BJ (cell line): ENCODE measurements around the gene CTDNEP1. TPM values are rescaled to one million over a fixed set of nuclear protein-coding genes. Genes with fewer than 3 reads are reported as not detected.
A peak's percentile ranks its signal among the peaks of the same experiment; 100 is the strongest.

Source experiments
- CTCF ChIA-PET: fragments of 350-600 bp; formaldehyde crosslinking; extraction: SDS; loops from one replicate; lab custom pipeline; 2021; ENCODE audit warnings: antibody characterized with exemption, inconsistent platforms; lab: Yijun Ruan, JAX
- POLR2A ChIA-PET: fragments of 300-600 bp; sonication (Branson Sonifier 250); formaldehyde crosslinking; extraction: SDS; loops from one replicate; lab custom pipeline; 2021; ENCODE audit warnings: antibody characterized with exemption; lab: Charles Lee
- DNase-seq: peaks from one replicate; pipeline ENCODE4 v3.0.0-alpha.2; 2011; ENCODE audit warnings: low read depth
- H3K27me3 ChIP-seq: 2 replicates; pipeline ENCODE4 v1.6.0; 2011; ENCODE audit warnings: low read length; ENCODE audit not compliant: control insufficient read depth, insufficient read depth
- H3K36me3 ChIP-seq: 2 replicates; pipeline ENCODE4 v1.5.1; 2011; ENCODE audit warnings: low read length; ENCODE audit not compliant: control insufficient read depth, insufficient read depth
- H3K4me3 ChIP-seq: 2 replicates; pipeline ENCODE4 v1.5.1; 2011; ENCODE audit warnings: low read depth, mild to moderate bottlenecking, control low read depth, low read length
- CTCF ChIP-seq: IDR thresholded peaks from 2 replicates; pipeline ENCODE4 v1.5.1; 2011; ENCODE audit warnings: low read depth, mild to moderate bottlenecking, control low read depth, inconsistent platforms, low read length, moderate library complexity; ENCODE audit not compliant: insufficient read depth
- polyA plus RNA-seq: library from polyadenylated mRNA; depleted of rRNA; stranded (reverse); fragments of >200 nt; gene quantifications from 2 replicates; pipeline ENCODE4 v1.2.3, GENCODE V29; 2011; rRNA removed
- small RNA-seq: library from RNA; depleted of rRNA; stranded (forward); fragments of <200 nt; gene quantifications from one replicate; pipeline ENCODE3, GENCODE V24; 2012; ENCODE audit warnings: low replicate concordance, low read depth; ENCODE audit not compliant: insufficient read length

The CTDNEP1 gene
- polyA plus RNA-seq, 1 experiment, result 129 TPM

DNA sequence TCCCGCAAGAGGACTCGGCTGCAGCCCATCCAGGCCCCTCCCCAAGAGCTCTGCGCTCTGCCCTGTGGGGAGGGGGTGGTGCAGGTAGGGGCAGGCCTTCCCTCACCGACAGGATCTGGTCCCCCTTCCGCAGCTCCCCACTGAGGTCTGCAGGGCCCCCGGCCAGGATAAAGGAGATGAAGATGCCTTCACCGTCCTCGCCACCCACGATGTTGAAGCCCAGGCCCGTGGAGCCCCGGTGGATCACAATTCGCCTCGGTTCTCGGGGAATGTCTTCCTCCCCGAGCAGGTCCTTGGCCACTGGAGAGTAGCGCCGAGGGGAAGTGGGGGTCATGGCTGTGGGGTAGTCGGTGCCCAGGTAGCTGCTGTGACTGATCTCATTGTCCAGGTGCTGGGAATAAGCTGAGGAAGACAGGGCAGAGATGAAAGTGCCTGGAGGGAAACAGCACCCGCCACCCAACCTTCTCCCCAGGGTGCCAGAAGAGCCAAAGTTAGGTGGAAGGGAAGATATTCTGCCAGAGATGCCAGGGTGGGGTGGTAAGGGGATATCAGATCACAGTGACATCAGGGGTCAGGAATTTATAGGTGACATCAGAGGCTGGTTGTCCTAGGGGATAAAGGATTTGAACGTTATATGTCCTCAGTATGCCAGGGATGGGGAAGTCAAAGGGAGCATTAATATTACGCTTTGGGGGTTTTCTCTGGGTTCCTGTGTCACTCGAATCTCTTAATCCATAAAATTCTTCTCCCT, 54.7 kb downstream of the CTDNEP1 start:
- no peak for TF ChIP-seq CTCF
- Histone ChIP-seq H3K27me3 (no peaks in the 10 kb centered on the region), H3K36me3 (peaks cover 31% of the 10 kb centered on the region), H3K4me3 (no peak overlapping the region)
- ChIA-PET CTCF (no interaction called here), POLR2A (no interaction called here)
- DNase-seq, result no peak

DNA sequence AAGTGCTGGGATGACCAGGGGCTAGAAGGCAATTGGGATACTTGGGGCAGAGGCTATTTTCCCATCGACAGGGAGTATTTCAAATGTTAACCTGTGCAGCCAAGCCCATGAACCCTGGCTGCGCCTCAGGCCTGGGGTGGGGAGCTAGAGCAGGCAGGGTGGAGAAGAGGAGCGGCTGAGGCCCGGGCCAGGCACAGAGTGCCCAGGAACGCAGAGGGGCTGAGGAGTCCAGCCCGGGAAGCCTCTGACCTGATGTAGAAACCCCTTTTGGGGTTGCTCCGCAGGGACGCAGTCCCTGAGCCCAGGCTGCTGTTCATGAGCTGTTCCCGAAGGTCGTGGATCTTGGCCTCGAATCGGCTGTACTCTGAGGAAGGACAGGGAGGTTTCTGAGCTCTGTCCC, 55.6 kb downstream of the CTDNEP1 start:
- TF ChIP-seq CTCF, result no peak
- H3K36me3 ChIP-seq, result peaks cover 34% of the 10 kb centered on the region
- H3K27me3 ChIP-seq, result no peaks in the 10 kb centered on the region
- H3K4me3 ChIP-seq, result no peak overlapping the region
- no peak for DNase-seq
- CTCF ChIA-PET, result no interaction called here
- POLR2A ChIA-PET, result no interaction called here

Small RNA genes lying within 50 kb of the gene (small RNA-seq; reads per million reads assigned to genes)
- 248 reads per million, percentile 94 among the genes with 10 or more reads in this experiment for gene MIR324
- not detected for gene RF00019

Other genes with a start within 250 kb of the CTDNEP1 start
- 362 and 399 TPM in 2 replicates for gene RNASEK, start 239.1 kb downstream of the CTDNEP1 start, polyA plus RNA-seq
- not detected in 2 replicates for gene BCL6B, start 228.7 kb downstream of the CTDNEP1 start, polyA plus RNA-seq
- gene SLC16A13, start 215.7 kb downstream of the CTDNEP1 start, polyA plus RNA-seq, result 1.4 and 2.8 TPM in 2 replicates
- gene SLC16A11, start 207.6 kb downstream of the CTDNEP1 start, polyA plus RNA-seq, result not detected in 2 replicates
- gene CLEC10A, start 171.5 kb downstream of the CTDNEP1 start, polyA plus RNA-seq, result not detected in 2 replicates
- gene ASGR2, start 136.9 kb downstream of the CTDNEP1 start, polyA plus RNA-seq, result not detected in 2 replicates
- 0.56 and 0.59 TPM in 2 replicates for gene ASGR1, start 72.4 kb downstream of the CTDNEP1 start, polyA plus RNA-seq
- 13.3 and 20.4 TPM in 2 replicates for gene DLG4, start 31.9 kb downstream of the CTDNEP1 start, polyA plus RNA-seq
- 335 and 517 TPM in 2 replicates for gene ACADVL, start 31.8 kb downstream of the CTDNEP1 start, polyA plus RNA-seq
- gene DVL2, start 17.2 kb downstream of the CTDNEP1 start, polyA plus RNA-seq, result 3.6 and 5.0 TPM in 2 replicates
- gene PHF23, start 12.3 kb downstream of the CTDNEP1 start, polyA plus RNA-seq, result 59.0 and 72.8 TPM in 2 replicates
- 762 and 865 TPM in 2 replicates for gene GABARAP, start 9.3 kb downstream of the CTDNEP1 start, polyA plus RNA-seq
- 29.8 and 35.6 TPM in 2 replicates for gene ELP5, start 481 bp upstream of the CTDNEP1 start, polyA plus RNA-seq
- gene CLDN7, start 10.7 kb upstream of the CTDNEP1 start, polyA plus RNA-seq, result 1.5 and 2.1 TPM in 2 replicates
- gene SLC2A4, start 30.0 kb upstream of the CTDNEP1 start, polyA plus RNA-seq, result 0.15 and 0.36 TPM in 2 replicates
- gene YBX2, start 42.9 kb upstream of the CTDNEP1 start, polyA plus RNA-seq, result 0.11 TPM in 2 replicates
- 556 and 579 TPM in 2 replicates for gene EIF5A, start 55.9 kb upstream of the CTDNEP1 start, polyA plus RNA-seq
- gene GPS2, start 63.6 kb upstream of the CTDNEP1 start, polyA plus RNA-seq, result 12.7 and 37.4 TPM in 2 replicates
- 8.0 and 14.9 TPM in 2 replicates for gene NEURL4, start 77.6 kb upstream of the CTDNEP1 start, polyA plus RNA-seq
- gene ACAP1, start 84.8 kb upstream of the CTDNEP1 start, polyA plus RNA-seq, result 1.7 and 2.0 TPM in 2 replicates
- 16.2 and 19.8 TPM in 2 replicates for gene KCTD11, start 100.4 kb upstream of the CTDNEP1 start, polyA plus RNA-seq
- not detected in 2 replicates for gene TMEM95, start 103.4 kb upstream of the CTDNEP1 start, polyA plus RNA-seq
- gene TNK1, start 129.4 kb upstream of the CTDNEP1 start, polyA plus RNA-seq, result 1.7 and 2.2 TPM in 2 replicates
- gene PLSCR3, start 142.8 kb upstream of the CTDNEP1 start, polyA plus RNA-seq, result 40.1 and 76.1 TPM in 2 replicates
- gene TMEM256, start 152.4 kb upstream of the CTDNEP1 start, polyA plus RNA-seq, result 65.4 and 101 TPM in 2 replicates
- gene NLGN2, start 156.1 kb upstream of the CTDNEP1 start, polyA plus RNA-seq, result 6.0 and 8.5 TPM in 2 replicates
- not detected in 2 replicates for gene SPEM1, start 168.6 kb upstream of the CTDNEP1 start, polyA plus RNA-seq
- gene SPEM2, start 173.9 kb upstream of the CTDNEP1 start, polyA plus RNA-seq, result not detected in 2 replicates
- gene SPEM3, start 177.1 kb upstream of the CTDNEP1 start, polyA plus RNA-seq, result not detected in 2 replicates
- gene TMEM102, start 183.7 kb upstream of the CTDNEP1 start, polyA plus RNA-seq, result 1.8 and 3.0 TPM in 2 replicates
- 0.50 and 0.98 TPM in 2 replicates for gene FGF11, start 187.8 kb upstream of the CTDNEP1 start, polyA plus RNA-seq
- 6.8 and 7.4 TPM in 2 replicates for gene CHRNB1, start 193.3 kb upstream of the CTDNEP1 start, polyA plus RNA-seq
- gene ZBTB4, start 227.9 kb upstream of the CTDNEP1 start, polyA plus RNA-seq, result 23.6 and 25.9 TPM in 2 replicates
- gene SLC35G6, start 229.7 kb upstream of the CTDNEP1 start, polyA plus RNA-seq, result not detected in 2 replicates
- 21.5 and 27.7 TPM in 2 replicates for gene POLR2A, start 232.6 kb upstream of the CTDNEP1 start, polyA plus RNA-seq